ENCODE data around the gene DIP2C.
"Not testable (repeated sequence)": the region's sequence is repeated elsewhere in the genome, so short reads cannot be mapped to it uniquely, and the experiment has no call there.

Gene DIP2C

DNA sequence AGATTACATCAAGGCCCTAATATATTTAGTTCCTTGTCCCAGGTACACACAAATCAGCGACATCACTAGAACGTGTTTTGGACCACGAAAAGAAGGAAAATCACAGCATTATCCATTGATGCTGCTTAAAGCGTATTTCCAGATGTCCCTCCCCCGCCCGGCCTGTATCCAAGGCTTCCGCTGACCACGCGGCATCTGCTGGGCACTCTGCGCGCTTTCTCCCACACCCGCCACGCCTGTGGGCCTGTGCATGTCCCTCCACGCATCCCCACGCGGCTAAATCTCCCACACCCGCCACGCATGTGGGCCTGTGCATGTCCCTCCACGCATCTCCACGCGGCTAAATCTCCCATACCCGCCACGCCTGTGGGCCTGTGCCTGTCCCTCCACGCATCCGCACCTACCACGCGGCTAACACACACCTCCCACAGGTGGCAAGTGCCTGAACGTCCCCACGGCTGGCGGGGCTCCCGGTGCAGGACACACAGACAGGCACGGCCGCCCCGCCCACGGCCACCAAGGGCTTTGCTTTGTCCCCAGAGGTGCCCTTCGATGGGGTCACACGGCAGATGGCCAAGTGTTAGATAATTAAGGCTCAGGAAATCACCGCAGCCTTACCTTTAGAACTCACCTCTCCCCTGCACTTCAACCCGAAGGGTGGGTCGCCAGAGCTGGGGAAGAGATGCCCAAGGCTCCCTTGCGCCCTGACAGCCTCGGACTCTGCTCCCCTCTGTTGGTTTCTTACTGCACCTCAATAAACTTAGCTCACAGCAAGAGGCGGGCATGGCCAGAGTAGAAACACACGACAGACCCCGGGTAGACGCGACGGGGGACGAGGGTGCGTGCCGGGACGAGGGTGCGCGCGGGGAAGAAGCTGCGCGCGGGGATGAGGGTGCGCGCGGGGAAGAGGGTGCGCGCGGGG is 49.5 kb downstream of the DIP2C start:
- DNase-seq (ENCODE audit: low spot score) = no peak

DNA sequence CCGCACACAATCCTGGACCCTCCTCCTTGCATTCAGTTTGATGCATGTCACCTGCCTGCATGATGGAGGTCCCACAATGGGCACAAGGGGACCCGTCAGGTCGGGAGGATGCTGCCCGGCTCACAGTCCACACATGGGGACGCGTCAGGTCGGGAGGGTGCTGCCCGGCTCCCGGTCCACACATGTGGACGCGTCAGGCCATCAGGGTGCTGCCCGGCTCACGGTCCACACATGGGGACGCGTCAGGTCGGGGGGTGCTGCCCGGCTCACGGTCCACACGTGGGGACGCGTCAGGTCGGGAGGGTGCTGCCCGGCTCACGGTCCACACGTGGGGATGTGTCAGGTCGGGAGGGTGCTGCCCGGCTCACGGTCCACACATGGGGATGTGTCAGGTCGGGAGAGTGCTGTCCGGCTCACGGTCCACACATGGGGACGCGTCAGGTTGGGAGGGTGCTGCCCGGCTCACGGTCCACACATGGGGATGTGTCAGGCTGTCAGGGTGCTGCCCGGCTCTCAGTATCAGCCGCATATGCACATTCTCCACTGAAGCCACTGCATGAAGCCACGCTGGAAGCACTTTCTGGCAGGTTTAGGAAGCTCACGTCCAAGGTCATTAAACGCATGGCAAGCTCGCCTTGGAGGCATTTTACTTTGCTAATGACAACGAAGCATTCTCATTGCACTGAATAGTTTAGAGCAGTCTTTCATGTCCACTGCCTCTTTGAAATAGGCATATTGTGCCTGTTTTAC is 50.3 kb downstream of the DIP2C start:
- DNase-seq (ENCODE audit: low spot score) = no peak

GRCh38 chr10:637771-638195 is 51.7 kb downstream of the DIP2C start:
- DNase-seq (ENCODE audit: low spot score) = no peak

GRCh38 chr10:637221-637620 is 52.2 kb downstream of the DIP2C start:
- DNase-seq (ENCODE audit: low spot score) = no peak

- no peak for DNase-seq (ENCODE audit: low spot score)
Observed at GRCh38 chr10:636769-637168, 52.7 kb downstream of the DIP2C start.

- DNase-seq (ENCODE audit: low spot score) = no peak
Observed at GRCh38 chr10:636016-636730, 53.3 kb downstream of the DIP2C start.

GRCh38 chr10:635088-635861 is 54.2 kb downstream of the DIP2C start:
- no peak for DNase-seq (ENCODE audit: low spot score)

DNA sequence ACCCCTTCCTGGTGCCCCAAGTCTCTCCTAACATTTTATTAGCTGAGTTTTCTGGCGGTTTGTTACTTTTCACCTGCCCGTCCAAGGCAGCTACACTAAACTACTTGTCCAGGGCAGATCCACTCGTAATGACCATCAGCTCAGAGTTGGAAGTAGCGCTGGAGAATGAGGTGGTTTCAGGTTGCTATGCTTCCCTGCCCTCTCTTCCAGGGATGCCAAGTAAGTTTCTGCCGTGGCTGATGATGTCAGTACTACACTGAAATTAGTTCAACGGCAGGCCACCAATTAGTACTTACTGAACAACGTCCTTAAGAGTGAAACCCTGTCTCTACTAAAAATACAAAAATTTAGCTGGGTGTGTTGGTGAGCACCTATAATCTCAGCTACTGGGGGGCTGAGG is 55.2 kb downstream of the DIP2C start:
- no peak for DNase-seq (ENCODE audit: low spot score)

DNA sequence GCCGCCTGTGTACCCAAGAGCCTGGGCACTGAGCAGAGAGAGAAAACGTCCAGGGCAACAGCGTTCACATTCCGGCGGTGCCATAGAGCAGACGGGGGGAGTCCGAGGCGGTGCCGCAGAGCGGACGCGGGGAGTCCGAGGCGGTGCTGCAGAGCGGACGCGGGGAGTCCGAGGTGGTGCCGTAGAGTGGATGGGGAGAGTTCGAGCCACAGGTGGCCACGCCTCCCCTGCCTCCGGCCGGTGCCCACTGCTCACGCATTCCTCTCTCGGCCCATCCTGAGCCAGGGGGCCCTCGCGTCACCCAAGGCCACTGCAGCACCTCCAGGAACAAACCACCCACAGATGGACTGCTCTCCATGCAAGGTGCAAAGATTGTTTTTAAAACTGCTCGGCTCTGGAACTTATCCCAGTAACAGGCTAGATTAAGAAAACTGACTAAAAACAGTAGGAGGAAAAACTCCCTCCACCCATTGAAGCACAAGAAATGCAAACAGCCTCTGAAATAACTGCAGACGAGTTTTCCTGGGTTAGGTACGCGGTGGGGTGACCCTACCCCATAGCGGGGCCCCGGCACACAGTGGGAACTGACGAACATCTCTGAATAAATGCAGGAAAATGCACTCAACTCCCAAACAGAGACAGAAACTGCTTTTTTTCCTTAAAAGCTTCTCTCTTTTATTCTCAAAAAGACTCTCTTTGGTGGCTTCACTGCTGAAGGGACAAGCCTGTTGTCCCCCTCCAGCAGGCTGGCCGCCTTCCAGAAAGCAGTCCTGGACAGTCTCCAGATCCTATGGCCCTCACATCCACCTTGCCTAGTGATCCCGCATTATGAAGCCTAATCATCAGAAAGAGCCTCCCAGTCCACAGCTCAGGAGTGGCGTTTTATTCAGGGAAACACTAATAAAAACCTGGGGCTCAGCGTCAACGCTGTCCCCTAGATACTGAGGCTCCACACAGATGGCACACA is 55.9 kb downstream of the DIP2C start:
- no peak for DNase-seq (ENCODE audit: low spot score)

- DNase-seq (ENCODE audit: low spot score) = not testable (repeated sequence)
Observed at GRCh38 chr10:632807-633177, 56.7 kb downstream of the DIP2C start.

GRCh38 chr10:632155-632806 is 57.2 kb downstream of the DIP2C start:
- not testable (repeated sequence) for DNase-seq (ENCODE audit: low spot score)

DNA sequence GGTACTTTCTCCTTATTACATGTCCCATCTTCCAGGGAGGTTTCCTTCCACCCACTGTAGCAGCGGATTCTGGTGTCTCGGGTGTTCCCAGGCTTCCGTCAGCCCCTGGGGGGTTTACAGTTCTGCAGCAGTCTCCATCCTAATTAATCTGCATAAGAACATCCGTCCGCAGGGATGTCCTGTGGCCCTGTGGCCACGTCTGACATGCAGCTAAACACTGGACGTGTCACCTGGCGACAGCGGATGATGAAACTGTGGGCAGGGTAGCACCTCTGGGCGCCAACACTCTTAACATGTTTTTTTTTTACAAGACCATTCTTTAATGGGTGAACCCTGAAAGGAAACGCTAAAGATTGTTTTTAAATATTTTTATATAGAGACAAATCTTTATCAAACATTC is 58.2 kb downstream of the DIP2C start:
- no peak for DNase-seq (ENCODE audit: low spot score)

- no peak for DNase-seq (ENCODE audit: low spot score)
Observed at GRCh38 chr10:630581-631073, 58.8 kb downstream of the DIP2C start.

DNA sequence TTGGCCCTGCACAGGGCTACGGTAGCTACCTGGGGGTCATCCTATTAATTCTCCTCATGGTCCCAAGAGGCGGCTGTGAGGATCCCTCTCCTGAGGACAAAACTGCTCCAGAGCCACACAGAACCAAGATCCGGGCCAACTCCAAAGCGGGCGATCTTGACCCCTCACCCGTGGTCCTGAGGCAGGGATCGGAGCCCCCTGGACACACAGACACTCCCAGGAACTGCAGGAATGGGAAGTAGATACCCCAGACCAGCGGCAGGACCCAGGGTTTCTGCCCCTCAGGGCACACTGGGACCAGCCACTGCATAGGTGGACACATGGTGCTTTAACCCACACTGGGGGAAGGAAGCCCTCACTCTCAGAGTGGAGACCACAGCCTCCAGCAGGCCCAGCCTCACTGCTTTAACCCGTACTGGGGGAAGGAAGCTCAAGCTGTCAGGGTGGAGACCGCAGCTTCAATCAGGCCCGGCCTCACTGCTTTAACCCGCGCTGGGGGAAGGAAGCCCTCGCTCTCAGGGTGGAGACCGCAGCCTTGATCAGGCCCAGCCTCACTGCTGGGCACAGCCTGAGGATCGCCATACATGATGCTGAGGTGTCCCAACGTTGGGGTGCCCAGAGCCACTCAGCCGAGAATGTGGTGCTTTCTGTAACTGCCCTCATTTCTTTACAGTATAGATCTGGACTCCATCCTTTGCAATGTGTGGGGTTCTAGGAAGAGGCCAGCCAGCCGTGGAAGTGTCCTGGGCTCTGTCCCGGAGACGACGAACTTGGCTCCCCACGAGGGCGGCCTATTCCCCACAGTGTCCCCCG is 60.1 kb downstream of the DIP2C start:
- no peak for DNase-seq (ENCODE audit: low spot score)

DNA sequence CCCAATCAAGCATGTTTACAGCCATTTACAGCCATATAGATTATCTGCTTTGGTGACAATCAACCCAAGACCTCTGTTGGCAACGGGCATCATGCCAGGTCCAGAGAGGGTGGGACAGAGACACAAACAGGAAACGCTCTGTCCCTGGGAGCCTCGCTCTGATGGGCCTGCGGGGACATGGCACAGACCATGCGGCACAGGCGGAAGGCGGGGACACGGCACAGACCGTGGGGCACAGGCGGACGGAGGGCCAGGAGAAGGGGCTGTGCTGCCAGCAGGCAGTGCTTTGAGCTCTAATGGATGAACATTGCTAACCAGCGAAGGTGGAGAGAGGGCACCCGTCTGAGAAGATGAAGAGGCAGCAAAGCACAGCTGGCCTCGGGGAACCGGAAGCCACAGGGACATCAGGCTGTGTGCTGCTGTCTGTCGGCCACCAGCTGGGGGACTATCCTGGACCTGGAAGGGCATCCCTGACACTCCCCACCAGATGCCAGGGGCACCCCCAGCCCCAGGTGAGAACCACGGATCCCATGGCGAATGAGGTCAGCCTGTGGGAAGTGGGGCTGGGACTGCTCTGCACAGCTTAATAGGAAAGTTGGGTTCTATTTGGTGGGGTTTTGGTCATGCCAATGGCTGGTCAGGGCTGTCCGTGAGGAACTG is 61.0 kb downstream of the DIP2C start:
- no peak for DNase-seq (ENCODE audit: low spot score)

GRCh38 chr10:627032-627992 is 62.2 kb downstream of the DIP2C start:
- no peak for DNase-seq (ENCODE audit: low spot score)
